Measurements from ENCODE around the gene TEX47. TPM values are rescaled to one million over a fixed set of nuclear protein-coding genes. Genes with fewer than 3 reads are reported as not detected.

The TEX47 gene
- total and polyA plus RNA-seq, 12 donors: not detected

- Histone ChIP-seq H3K4me3 (no peak overlapping the region), H3K27me3 (no peaks in the 10 kb centered on the region), H3K27ac (no peak overlapping the region), H3K9me3 (replicated peaks in 1 of 3) (no peaks in the 10 kb centered on the region), H3K4me1 (replicated peaks in 1 of 2) (no peaks in the 10 kb centered on the region), H3K36me3 (replicated peaks in 1 of 2) (no peaks in the 10 kb centered on the region)
- TF ChIP-seq CTCF (IDR thresholded peaks at IDR 0.05): no peak
- no peak for TF ChIP-seq POLR2A (IDR thresholded peaks at IDR 0.05)
- DNase-seq: no peak
- intact Hi-C loops (cut with DNase I): no loop called here
Observed at GRCh38 chr7:88775838-88776237, 19.7 kb downstream of the TEX47 start.

- H3K4me3 ChIP-seq: no peak overlapping the region
Observed at GRCh38 chr7:88772776-88773175, 22.8 kb downstream of the TEX47 start.

GRCh38 chr7:88771417-88771816 lies 24.1 kb downstream of the TEX47 start:
- TF ChIP-seq POLR2A (IDR thresholded peaks at IDR 0.05) (no peak), CTCF (IDR thresholded peaks at IDR 0.05) (no peak)
- Histone ChIP-seq H3K4me3 (no peak overlapping the region), H3K9me3 (replicated peaks in 1 of 3) (no peaks in the 10 kb centered on the region), H3K4me1 (replicated peaks in 1 of 2) (no peaks in the 10 kb centered on the region), H3K27me3 (no peaks in the 10 kb centered on the region), H3K27ac (no peak overlapping the region), H3K36me3 (replicated peaks in 1 of 2) (no peaks in the 10 kb centered on the region)
- no peak for DNase-seq
- intact Hi-C loops (cut with DNase I): no loop called here
- 72 to 94% (median 79%) methylated on average over 1 of the region's 1 CpG for WGBS, 4 donors

More at GRCh38 chr7:88772776-88773175, 22.8 kb downstream of the TEX47 start:
- H3K27me3 ChIP-seq: no peaks in the 10 kb centered on the region
- H3K4me1 ChIP-seq (replicated peaks in 1 of 2): no peaks in the 10 kb centered on the region
- TF ChIP-seq CTCF (IDR thresholded peaks at IDR 0.05): no peak
- no peak for TF ChIP-seq POLR2A (IDR thresholded peaks at IDR 0.05)
- no peak for DNase-seq
- no peak overlapping the region for H3K27ac ChIP-seq
- H3K36me3 ChIP-seq (replicated peaks in 1 of 2): no peaks in the 10 kb centered on the region
- H3K9me3 ChIP-seq (replicated peaks in 1 of 3): no peaks in the 10 kb centered on the region
- intact Hi-C loops (cut with DNase I): no loop called here

- DNase-seq: no peak
- H3K27ac ChIP-seq: no peak overlapping the region
- no peaks in the 10 kb centered on the region for H3K36me3 ChIP-seq (replicated peaks in 1 of 2)
- no peak overlapping the region for H3K4me3 ChIP-seq
- H3K4me1 ChIP-seq (replicated peaks in 1 of 2): peaks cover 0 to 11% of the 10 kb centered on the region in 2 donors
- peaks cover 41% of the 10 kb centered on the region for H3K27me3 ChIP-seq
- TF ChIP-seq POLR2A (IDR thresholded peaks at IDR 0.05) (no peak), CTCF (IDR thresholded peaks at IDR 0.05) (no peak)
- H3K9me3 ChIP-seq (replicated peaks in 1 of 3): no peaks in the 10 kb centered on the region
- 43 to 63% (median 54%) methylated on average over 1 of the region's 1 CpG for WGBS, 4 donors
- intact Hi-C loops (cut with DNase I): no loop called here
Observed at GRCh38 chr7:88761779-88762178, 33.8 kb downstream of the TEX47 start.

Data from adrenal gland (tissue), 12 donors.